GM06990 (cell line): ENCODE results near the gene ELK3.

ENCODE experiments used
- DNase-seq: peaks from one replicate; pipeline ENCODE4 v3.0.0-alpha.2; 2011; ENCODE audit not compliant: insufficient read length; ENCODE audit errors: extremely low read depth
- H3K27me3 ChIP-seq: replicated peaks from 2 replicates; pipeline ENCODE4 v1.6.0; 2011; ENCODE audit warnings: low read length; ENCODE audit not compliant: control insufficient read depth, insufficient read depth
- H3K36me3 ChIP-seq: 2 replicates; pipeline ENCODE4 v1.5.1; 2011; ENCODE audit warnings: low read length; ENCODE audit not compliant: control insufficient read depth, insufficient read depth
- H3K4me3 ChIP-seq: replicated peaks from 2 replicates; pipeline ENCODE4 v1.5.1; 2011; ENCODE audit warnings: low read depth, mild to moderate bottlenecking, control low read depth, low read length
- CTCF ChIP-seq: IDR thresholded peaks from 2 replicates; pipeline ENCODE4 v1.5.1; 2011; ENCODE audit warnings: low read length, control low read depth, mild to moderate bottlenecking, inconsistent platforms; ENCODE audit not compliant: insufficient read depth, poor library complexity, severe bottlenecking

The ELK3 gene

GRCh38 chr12:96199464-96199863 lies 5.3 kb downstream of the ELK3 start:
- no peaks in the 10 kb centered on the region for H3K27me3 ChIP-seq
- H3K36me3 ChIP-seq, result no peaks in the 10 kb centered on the region
- no peak overlapping the region for H3K4me3 ChIP-seq
- no peak for TF ChIP-seq CTCF
- DNase-seq, result no peak

- TF ChIP-seq CTCF, result no peak
- Histone ChIP-seq H3K36me3 (no peaks in the 10 kb centered on the region), H3K27me3 (no peaks in the 10 kb centered on the region), H3K4me3 (no peak overlapping the region)
- DNase-seq, result no peak
Observed at GRCh38 chr12:96201272-96202227, 7.4 kb downstream of the ELK3 start.

- no peak for TF ChIP-seq CTCF
- no peaks in the 10 kb centered on the region for H3K36me3 ChIP-seq
Observed at GRCh38 chr12:96204381-96204780, 10.2 kb downstream of the ELK3 start.

GRCh38 chr12:96205908-96206307 lies 11.7 kb downstream of the ELK3 start:
- TF ChIP-seq CTCF, result no peak
- DNase-seq, result no peak
- Histone ChIP-seq H3K4me3 (no peak overlapping the region), H3K27me3 (no peaks in the 10 kb centered on the region), H3K36me3 (no peaks in the 10 kb centered on the region)

More at GRCh38 chr12:96204381-96204780, 10.2 kb downstream of the ELK3 start:
- H3K4me3 ChIP-seq, result no peak overlapping the region
- H3K27me3 ChIP-seq, result no peaks in the 10 kb centered on the region
- DNase-seq, result no peak

GRCh38 chr12:96206936-96207662 lies 12.9 kb downstream of the ELK3 start:
- Histone ChIP-seq H3K27me3 (no peaks in the 10 kb centered on the region), H3K36me3 (no peaks in the 10 kb centered on the region)
- no peak for TF ChIP-seq CTCF

More at GRCh38 chr12:96206936-96207662, 12.9 kb downstream of the ELK3 start:
- no peak for DNase-seq
- H3K4me3 ChIP-seq, result no peak overlapping the region
